Gastrocnemius medialis (tissue), 4 donors: ENCODE data around the gene MEF2D. TPM values are rescaled to one million over a fixed set of nuclear protein-coding genes. Genes with fewer than 3 reads are reported as not detected.

ENCODE experiments used
- ATAC-seq, 2 donors: fragments of 150-250 bp; one replicate each; pipeline ENCODE4 v1.9.1; 2016
- DNase-seq, 2 donors: peaks; one replicate each; pipeline ENCODE4 v3.0.0-alpha.2; 2019
- H3K27ac ChIP-seq, 4 donors: fragments of 200-600 bp; sonication (generic); 1 replicate in 1 of 4; 2 replicates in 3 of 4; pipeline ENCODE4 v1.5.1; 2016 to 2018; ENCODE audit warnings: mild to moderate bottlenecking in 2 of 4, moderate library complexity in 1 of 4
- H3K27me3 ChIP-seq, 3 donors: fragments of 200-600 bp; sonication (generic) in 2 of 3; 1 replicate in 1 of 3; 2 replicates in 2 of 3; pipeline versions ENCODE4 v1.5.1 to v1.6.0; 2016 to 2019; ENCODE audit warnings: mild to moderate bottlenecking in 1 of 3, moderate library complexity in 1 of 3
- H3K36me3 ChIP-seq, 2 donors: fragments of 200-600 bp; sonication (generic) in 1 of 2; one replicate each; pipeline ENCODE4 v1.5.1; 2017 to 2018
- H3K4me1 ChIP-seq, 2 donors: fragments of 200-600 bp; sonication (generic) in 1 of 2; one replicate each; pipeline ENCODE4 v1.5.1; 2016 to 2017; ENCODE audit warnings: mild to moderate bottlenecking in 2 of 2
- H3K4me3 ChIP-seq, 4 donors: fragments of 200-600 bp; sonication (generic) in 3 of 4; 1 replicate in 1 of 4; 2 replicates in 3 of 4; pipeline ENCODE4 v1.5.1; 2016 to 2019; ENCODE audit warnings: mild to moderate bottlenecking in 2 of 4
- H3K9me3 ChIP-seq, 3 donors: fragments of 200-600 bp; sonication (generic) in 2 of 3; 1 replicate in 1 of 3; 2 replicates in 2 of 3; pipeline ENCODE4 v1.5.1; 2016 to 2019
- CTCF ChIP-seq, 5 experiments: fragments of 450-650 bp in 3 of 5; fragments of 200-600 bp in 2 of 5; sonication (generic) in 2 of 5; IDR thresholded peaks in 4 of 5; conservative IDR thresholded peaks in 1 of 5; 1 replicate in 4 of 5; 2 replicates in 1 of 5; pipeline ENCODE4 v1.5.1; 2016 to 2019; ENCODE audit warnings: antibody characterized with exemption in 5 of 5, mild to moderate bottlenecking in 3 of 5, moderate library complexity in 3 of 5
- POLR2A ChIP-seq, 2 donors: fragments of 450-650 bp; IDR thresholded peaks; one replicate each; pipeline ENCODE4 v1.6.1; 2017; ENCODE audit warnings: antibody characterized with exemption in 2 of 2, mild to moderate bottlenecking in 2 of 2, moderate library complexity in 2 of 2
- in situ Hi-C, 4 donors: fragments of 200-750 bp; cut with MboI; loops; one replicate each; pipeline versions ENCODE4 v1.15.0 to v1.8.0; 2017; ENCODE audit warnings: low sequenced_read_pairs in 4 of 4
- intact Hi-C: fragments of 100-400 bp; cut with DNase I; formaldehyde crosslinking; loops from one replicate; pipeline ENCODE4 v1.15.1; 2023; ENCODE audit warnings: low total_unique reads
- total RNA-seq, 4 donors: library from RNA; depleted of rRNA; stranded (reverse); fragments of >200 nt; gene quantifications; one replicate each; pipeline versions ENCODE4 v1.1.0 to v1.2.3, GENCODE V29; 2016

The MEF2D gene
- total RNA-seq, 4 donors from 2014 or later: 129 to 260 (median 168) TPM

GRCh38 chr1:156540955-156541354, 40.4 kb upstream of the MEF2D start:
- H3K9me3 ChIP-seq: no peaks in the 10 kb centered on the region
- intact Hi-C loops: loop anchor here (10.0 kb wide), 1 partner anchor 156 kb away; no protein-coding TSS in a partner anchor
- H3K27me3 ChIP-seq: no peaks in the 10 kb centered on the region
- DNase-seq: peak in 1 of 2 donors; percentile 10
- ATAC-seq: peak in 1 of 2 donors; percentile 43
- H3K4me3 ChIP-seq: no peak overlapping the region
- no peaks in the 10 kb centered on the region for H3K36me3 ChIP-seq
- no peak for TF ChIP-seq POLR2A (IDR thresholded peaks at IDR 0.05)
- H3K4me1 ChIP-seq: no peaks in the 10 kb centered on the region
- in situ Hi-C loops: no loop called here
- H3K27ac ChIP-seq: no peak overlapping the region

- Histone ChIP-seq H3K27me3 (no peaks in the 10 kb centered on the region), H3K9me3 (no peaks in the 10 kb centered on the region), H3K4me1 (no peaks in the 10 kb centered on the region), H3K4me3 (no peak overlapping the region), H3K36me3 (no peaks in the 10 kb centered on the region), H3K27ac (no peak overlapping the region)
- ATAC-seq (no peak), DNase-seq (peak in 1 of 2 donors; percentile 9)
- no peak for TF ChIP-seq CTCF (IDR thresholded peaks at IDR 0.05 in 4 of 5, conservative IDR thresholded peaks at IDR 0.05 in 1 of 5)
- no peak for TF ChIP-seq POLR2A (IDR thresholded peaks at IDR 0.05)
- intact Hi-C loops: loop anchor here (10.0 kb wide), 1 partner anchor 155 kb away; no protein-coding TSS in a partner anchor
- in situ Hi-C loops: no loop called here
Measured at GRCh38 chr1:156539818-156540355, 39.3 kb upstream of the MEF2D start.

- Histone ChIP-seq H3K27me3 (no peaks in the 10 kb centered on the region), H3K36me3 (no peaks in the 10 kb centered on the region), H3K27ac (no peak overlapping the region), H3K9me3 (no peaks in the 10 kb centered on the region), H3K4me1 (no peaks in the 10 kb centered on the region), H3K4me3 (no peak overlapping the region)
- peak in 1 of 2 donors; percentile 3 for DNase-seq
- in situ Hi-C loops (no loop called here), intact Hi-C loops (no loop called here)
- TF ChIP-seq CTCF (IDR thresholded peaks at IDR 0.05 in 4 of 5, conservative IDR thresholded peaks at IDR 0.05 in 1 of 5): no peak
- no peak for TF ChIP-seq POLR2A (IDR thresholded peaks at IDR 0.05)
- no peak for ATAC-seq
Measured at GRCh38 chr1:156538711-156539440, 38.3 kb upstream of the MEF2D start.

GRCh38 chr1:156537027-156537426, 36.5 kb upstream of the MEF2D start:
- in situ Hi-C loops (no loop called here), intact Hi-C loops (no loop called here)
- Histone ChIP-seq H3K9me3 (no peaks in the 10 kb centered on the region), H3K4me1 (peaks cover 0 to 6% of the 10 kb centered on the region in 2 donors), H3K4me3 (no peak overlapping the region), H3K36me3 (no peaks in the 10 kb centered on the region), H3K27me3 (no peaks in the 10 kb centered on the region), H3K27ac (no peak overlapping the region)
- ATAC-seq: no peak
- TF ChIP-seq POLR2A (IDR thresholded peaks at IDR 0.05) (no peak), CTCF (IDR thresholded peaks at IDR 0.05 in 4 of 5, conservative IDR thresholded peaks at IDR 0.05 in 1 of 5) (no peak)
- DNase-seq: no peak

GRCh38 chr1:156534424-156535060, 34.0 kb upstream of the MEF2D start:
- Histone ChIP-seq H3K27me3 (no peaks in the 10 kb centered on the region), H3K9me3 (no peaks in the 10 kb centered on the region), H3K4me3 (no peak overlapping the region), H3K27ac (no peak overlapping the region), H3K4me1 (peaks cover 0 to 6% of the 10 kb centered on the region in 2 donors), H3K36me3 (no peaks in the 10 kb centered on the region)
- TF ChIP-seq CTCF (IDR thresholded peaks at IDR 0.05 in 4 of 5, conservative IDR thresholded peaks at IDR 0.05 in 1 of 5): no peak
- no peak for TF ChIP-seq POLR2A (IDR thresholded peaks at IDR 0.05)
- DNase-seq: peak in 1 of 2 donors; percentile 3
- no peak for ATAC-seq
- intact Hi-C loops (no loop called here), in situ Hi-C loops (no loop called here)
